Measurements from ENCODE around the gene ESPN.

The ESPN gene

DNA sequence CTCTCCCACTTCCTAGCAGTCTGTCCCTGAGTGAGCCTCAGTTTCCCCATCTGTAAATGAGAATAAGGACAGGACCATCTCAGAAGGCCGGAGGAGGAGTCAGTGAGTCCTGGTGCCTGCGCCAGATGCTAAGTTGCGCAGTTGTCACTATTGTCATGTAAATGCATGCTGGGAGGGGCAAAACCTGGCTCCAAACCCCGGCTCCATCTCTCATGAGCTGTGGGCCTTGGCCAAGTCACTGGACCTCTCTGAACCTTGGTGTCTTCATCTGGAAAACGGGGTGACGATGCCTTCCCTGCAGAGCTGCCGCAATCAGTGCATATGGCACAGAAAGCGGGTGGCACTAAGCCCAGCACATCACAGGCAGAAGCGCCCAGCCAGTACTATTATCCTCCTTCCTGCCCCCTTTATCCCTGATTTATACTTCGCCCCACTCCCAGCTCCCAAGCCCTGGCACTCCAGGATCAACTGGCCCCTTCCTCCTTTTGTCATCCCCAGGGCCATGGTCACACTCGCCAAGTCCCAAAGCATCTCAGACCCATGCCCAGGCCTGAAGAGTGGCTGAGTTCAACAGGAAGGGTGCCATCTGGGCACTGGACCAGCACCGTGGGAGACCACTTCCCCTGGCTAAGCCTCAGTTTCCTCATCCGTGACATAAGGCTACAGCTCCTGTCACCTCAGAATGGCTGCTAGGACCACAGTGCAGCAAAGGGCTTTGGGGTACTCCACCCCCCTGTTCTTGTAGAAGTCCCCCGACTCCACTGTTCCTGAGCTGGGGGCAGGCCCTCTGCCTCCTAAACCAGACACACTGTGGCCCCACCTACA lies 71.2 kb downstream of the ESPN start:
- no peak for TF ChIP-seq CTCF (IDR thresholded peaks at IDR 0.05; ENCODE audit: low read depth, low read length)
- TF ChIP-seq MYC (IDR thresholded peaks at IDR 0.05; ENCODE audit: low read depth, low read length) = no peak
- TF ChIP-seq, protein P1, sequence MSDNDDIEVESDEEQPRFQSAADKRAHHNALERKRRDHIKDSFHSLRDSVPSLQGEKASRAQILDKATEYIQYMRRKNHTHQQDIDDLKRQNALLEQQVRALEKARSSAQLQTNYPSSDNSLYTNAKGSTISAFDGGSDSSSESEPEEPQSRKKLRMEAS (IDR thresholded peaks at IDR 0.05; ENCODE audit: low read depth, low read length) = no peak
- TF ChIP-seq POLR2A (IDR thresholded peaks at IDR 0.05; ENCODE audit: extremely low read depth, insufficient read length) = no peak
- no peak for DNase-seq (ENCODE audit: low read depth)
- no peak overlapping the region for H3K4me3 ChIP-seq (ENCODE audit: low read depth, low read length)

- TF ChIP-seq POLR2A (IDR thresholded peaks at IDR 0.05; ENCODE audit: extremely low read depth, insufficient read length) (no peak), MYC (IDR thresholded peaks at IDR 0.05; ENCODE audit: low read depth, low read length) (no peak), CTCF (IDR thresholded peaks at IDR 0.05; ENCODE audit: low read depth, low read length) (no peak)
- TF ChIP-seq, protein P1 (IDR thresholded peaks at IDR 0.05; ENCODE audit: low read depth, low read length) = no peak
- peak overlapping the region; percentile 44 for H3K4me3 ChIP-seq (ENCODE audit: low read depth, low read length)
- DNase-seq (ENCODE audit: low read depth) = no peak
Measured at GRCh38 chr1:6496365-6496721, 71.8 kb downstream of the ESPN start.

GRCh38 chr1:6496890-6497214 lies 72.3 kb downstream of the ESPN start:
- peak overlapping the region; percentile 44 for H3K4me3 ChIP-seq (ENCODE audit: low read depth, low read length)
- DNase-seq (ENCODE audit: low read depth) = no peak
- TF ChIP-seq MYC (IDR thresholded peaks at IDR 0.05; ENCODE audit: low read depth, low read length) = no peak
- TF ChIP-seq CTCF (IDR thresholded peaks at IDR 0.05; ENCODE audit: low read depth, low read length) = no peak
- TF ChIP-seq, protein P1 (IDR thresholded peaks at IDR 0.05; ENCODE audit: low read depth, low read length) = no peak
- TF ChIP-seq POLR2A (IDR thresholded peaks at IDR 0.05; ENCODE audit: extremely low read depth, insufficient read length) = no peak

DNA sequence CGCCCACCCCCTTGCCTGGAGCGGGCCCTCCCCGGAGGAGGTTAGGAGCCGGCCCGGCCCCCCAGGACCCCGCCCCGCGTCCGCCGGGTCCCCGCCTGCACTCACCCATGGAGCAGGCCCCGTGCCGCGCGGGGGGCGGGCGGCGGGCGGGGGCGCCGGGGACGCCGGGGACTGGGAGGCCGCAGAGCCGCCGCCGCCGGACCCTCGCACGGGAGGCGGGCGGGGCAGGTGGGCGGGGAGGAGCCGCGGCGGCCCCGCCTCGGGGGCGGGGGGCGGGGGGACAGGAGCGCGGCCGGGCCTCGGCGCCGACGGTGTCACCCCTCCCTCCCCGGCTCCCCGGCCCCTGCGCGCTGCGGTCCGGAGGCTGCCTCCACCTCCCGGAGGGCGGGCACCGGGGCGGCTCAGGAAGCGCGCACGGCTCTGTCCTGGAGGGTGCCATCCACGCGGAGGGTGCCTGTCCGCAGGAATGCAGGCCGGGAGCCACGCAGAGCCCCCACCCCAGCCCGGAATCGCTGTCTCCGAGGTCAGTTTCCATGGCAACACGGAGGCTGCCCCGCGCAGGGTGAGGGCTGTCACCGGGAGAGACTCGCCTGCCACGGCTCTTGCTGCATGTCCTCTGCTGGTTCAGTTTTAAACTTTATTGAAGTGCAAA lies 72.8 kb downstream of the ESPN start:
- DNase-seq (ENCODE audit: low read depth) = peak; percentile 71
- TF ChIP-seq CTCF (IDR thresholded peaks at IDR 0.05; ENCODE audit: low read depth, low read length) (no peak), MYC (IDR thresholded peaks at IDR 0.05; ENCODE audit: low read depth, low read length) (peak; percentile 53; the same call in 1 of the 2 replicates), POLR2A (IDR thresholded peaks at IDR 0.05; ENCODE audit: extremely low read depth, insufficient read length) (peak; percentile 19)
- TF ChIP-seq, protein P1 (IDR thresholded peaks at IDR 0.05; ENCODE audit: low read depth, low read length) = peak; percentile 39; the same call in 1 of the 2 replicates
- H3K4me3 ChIP-seq (ENCODE audit: low read depth, low read length) = peak overlapping the region; percentile 54

DNA sequence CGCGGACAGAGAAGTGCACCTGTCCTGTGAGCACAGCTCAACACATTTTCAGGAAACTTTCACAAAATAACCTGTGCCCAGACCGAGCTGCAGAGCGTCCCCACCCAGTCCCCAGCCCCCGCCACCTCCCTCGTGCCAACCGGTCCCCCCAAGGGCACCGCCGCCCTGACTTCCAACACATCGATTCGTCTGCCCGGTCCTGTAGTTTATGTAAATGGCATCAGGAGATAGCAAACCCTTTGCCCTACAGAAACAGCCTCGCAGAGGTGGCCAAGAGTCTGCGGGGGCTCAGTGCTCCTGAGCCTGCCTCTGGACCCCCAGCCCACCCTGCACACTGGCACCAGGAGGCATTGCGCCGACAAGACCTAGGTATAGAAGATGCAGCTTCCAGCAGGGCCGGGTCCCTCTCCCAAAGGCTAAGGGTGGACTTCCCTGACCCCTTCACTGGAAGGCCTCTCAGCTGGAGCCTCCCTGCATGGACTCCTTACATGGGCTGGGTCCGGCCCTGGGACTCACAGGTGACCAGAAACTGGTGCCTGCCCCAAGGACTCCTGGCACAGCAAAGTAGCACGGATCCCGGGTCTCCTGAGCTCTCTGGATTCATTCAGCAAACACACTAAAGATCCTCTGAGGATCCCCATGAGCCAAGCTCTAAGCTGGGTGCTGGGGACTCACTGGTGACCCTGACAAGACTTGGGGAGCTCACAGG lies 73.4 kb downstream of the ESPN start:
- no peak for DNase-seq (ENCODE audit: low read depth)
- TF ChIP-seq, protein P1 (IDR thresholded peaks at IDR 0.05; ENCODE audit: low read depth, low read length) = no peak
- TF ChIP-seq MYC (IDR thresholded peaks at IDR 0.05; ENCODE audit: low read depth, low read length) (no peak), POLR2A (IDR thresholded peaks at IDR 0.05; ENCODE audit: extremely low read depth, insufficient read length) (no peak), CTCF (IDR thresholded peaks at IDR 0.05; ENCODE audit: low read depth, low read length) (no peak)
- peak overlapping the region; percentile 54 for H3K4me3 ChIP-seq (ENCODE audit: low read depth, low read length)
